NCI-H2171 treated with DMSO at 0.1 percent for 48 hours (cell line): ENCODE data around the gene SPRR2B.
"Not testable (repeated sequence)": the region's sequence is repeated elsewhere in the genome, so short reads cannot be mapped to it uniquely, and the experiment has no call there.

ENCODE experiments used
- DNase-seq: peaks from one replicate; lab custom pipeline; 2025; lab: John Stamatoyannopoulos, UW

The SPRR2B gene

DNA sequence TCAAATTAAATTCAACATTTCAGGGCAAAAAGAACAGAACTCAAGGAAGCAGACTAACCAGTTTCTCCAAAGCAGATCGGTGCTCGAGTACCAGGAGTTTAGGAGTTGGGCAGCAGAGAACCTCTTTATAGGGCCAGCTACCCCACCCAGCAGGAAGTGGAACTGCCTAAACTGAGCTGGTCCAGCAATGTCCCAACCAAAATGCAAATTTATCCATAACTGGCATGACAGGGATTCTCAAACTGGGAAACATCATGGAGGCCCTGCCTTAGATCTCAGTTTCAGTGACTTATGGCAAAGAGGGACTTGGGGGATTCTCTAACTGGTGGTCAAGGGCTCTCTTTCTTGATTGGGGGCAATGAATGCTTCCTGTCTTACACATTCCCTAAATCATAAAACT is at the start of gene SPRR2B:
TSS of gene SPRR2B (minus strand) at position 101 of the 400 bp plus-strand sequence. CDS start 772 bp downstream, outside the sequence.
- DNase-seq = no peak

DNA sequence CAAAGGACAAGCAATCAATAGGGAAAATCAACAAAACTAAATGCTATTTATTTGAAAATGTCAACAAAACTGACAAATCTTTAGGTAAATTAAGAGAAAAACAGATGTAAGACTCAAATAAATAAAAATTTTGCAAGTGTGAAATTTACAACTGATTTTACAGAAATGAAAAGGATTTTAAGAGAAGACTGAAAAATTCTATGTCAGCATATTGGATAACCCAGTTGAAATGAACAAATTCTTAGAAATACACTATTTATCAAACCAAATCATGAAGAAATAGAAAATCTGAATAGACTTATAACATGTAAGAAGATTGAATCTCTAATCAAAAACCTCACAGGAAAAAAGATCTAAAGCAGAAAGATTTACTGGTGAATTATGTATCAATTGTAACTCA is 49.5 kb upstream of the SPRR2B start:
- no peak for DNase-seq

DNA sequence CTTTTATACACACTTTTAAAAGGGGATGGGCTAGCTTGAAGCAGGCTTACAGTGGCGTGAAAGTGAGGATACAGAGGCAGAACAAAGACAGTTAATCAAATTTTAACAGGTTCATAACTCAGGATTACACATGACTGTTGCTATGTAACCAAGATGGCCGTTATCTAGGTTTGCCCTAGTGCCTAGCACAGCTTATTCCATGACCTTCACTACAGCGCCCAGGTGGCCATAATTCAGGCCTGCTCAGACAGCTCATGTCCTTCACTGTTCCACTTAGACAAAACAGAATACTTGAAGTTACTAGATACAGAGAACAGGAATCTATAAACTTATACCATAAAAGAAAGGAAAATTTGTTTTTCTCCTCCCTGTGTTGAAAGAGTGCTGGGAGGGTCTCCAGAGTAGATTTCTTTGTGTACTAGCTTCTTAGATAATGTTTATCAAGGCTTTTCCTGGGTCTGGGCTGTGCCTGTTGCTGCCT is 48.1 kb upstream of the SPRR2B start:
- no peak for DNase-seq

DNA sequence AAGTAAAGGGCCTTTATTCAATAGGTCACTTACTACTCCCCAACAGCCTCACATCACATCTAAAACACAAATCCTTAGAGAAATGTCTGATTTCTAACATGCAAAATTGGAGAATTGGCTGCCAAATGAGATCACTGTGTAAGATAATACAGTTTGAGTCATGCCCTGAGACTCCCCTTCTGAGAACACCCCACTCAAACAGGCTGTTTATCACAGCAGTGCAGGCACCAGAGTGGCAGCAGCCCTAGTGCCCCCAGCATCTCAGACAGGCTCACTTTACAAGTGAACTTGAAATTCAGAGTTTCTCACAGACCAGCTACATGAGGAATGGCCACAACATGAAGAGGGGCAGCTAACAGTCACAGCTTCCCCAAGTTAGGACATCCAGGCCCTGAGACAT is 43.9 kb upstream of the SPRR2B start:
- DNase-seq = not testable (repeated sequence)

DNA sequence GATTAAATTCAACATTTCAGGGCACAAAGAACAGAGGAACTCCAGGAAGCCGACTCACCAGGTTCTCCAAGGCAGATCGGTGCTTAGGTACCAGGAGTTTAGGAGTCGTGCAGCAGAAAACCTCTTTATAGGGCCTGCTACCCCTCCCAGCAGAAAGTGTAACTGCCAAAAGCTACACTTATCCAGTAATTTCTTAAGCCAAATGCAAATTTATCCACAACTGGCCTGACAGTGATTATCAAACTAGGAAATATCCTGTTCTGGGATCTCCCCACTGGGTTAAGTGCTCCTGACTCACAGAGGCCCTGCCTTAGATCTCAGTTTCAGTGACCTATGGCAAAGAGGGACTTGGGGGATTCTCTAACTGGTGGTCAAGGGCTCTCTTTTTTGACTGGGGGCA is 42.0 kb upstream of the SPRR2B start, which contains the start of gene SPRR2F:
TSS of gene SPRR2F (minus strand) at position 101 of the 400 bp plus-strand sequence. CDS start 783 bp downstream, outside the sequence.
- DNase-seq = no peak

DNA sequence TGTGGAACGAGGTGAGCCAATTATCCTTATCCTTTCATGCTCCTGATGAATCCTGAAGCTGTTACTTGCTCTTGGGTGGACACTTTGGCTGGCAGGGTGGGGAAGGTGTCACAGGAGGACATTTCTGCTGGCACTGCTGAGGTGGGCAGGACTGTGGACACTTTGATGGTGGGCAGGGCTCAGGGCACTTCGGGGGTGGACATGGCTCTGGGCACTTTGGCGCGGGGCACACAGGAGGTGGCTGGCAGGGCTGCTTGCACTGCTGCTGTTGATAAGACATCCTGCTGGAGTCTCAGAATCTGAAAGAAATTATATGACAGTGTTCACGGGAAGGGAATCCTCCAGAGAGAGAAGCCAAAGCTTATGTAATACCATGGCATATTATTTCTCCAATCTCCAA is 41.0 kb upstream of the SPRR2B start:
- DNase-seq = not testable (repeated sequence)

DNA sequence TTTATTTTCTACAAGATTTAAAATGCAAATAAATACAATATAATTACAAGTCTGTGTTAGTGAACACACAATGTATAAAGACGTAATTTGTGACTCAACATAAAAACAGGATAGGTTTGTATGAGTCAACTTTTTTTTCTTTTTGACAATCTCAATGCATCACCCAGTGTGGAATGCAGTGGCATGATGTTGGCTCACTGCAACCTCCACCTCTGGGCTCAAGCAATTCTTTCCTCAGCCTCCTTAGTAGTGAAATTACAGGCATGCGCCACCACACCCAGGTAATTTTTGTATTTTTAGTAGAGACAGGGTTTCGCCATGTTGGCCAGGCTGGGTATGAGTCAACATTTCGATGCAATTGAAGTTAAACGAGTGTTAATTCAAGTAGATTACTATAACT is 28.8 kb upstream of the SPRR2B start:
- no peak for DNase-seq

DNA sequence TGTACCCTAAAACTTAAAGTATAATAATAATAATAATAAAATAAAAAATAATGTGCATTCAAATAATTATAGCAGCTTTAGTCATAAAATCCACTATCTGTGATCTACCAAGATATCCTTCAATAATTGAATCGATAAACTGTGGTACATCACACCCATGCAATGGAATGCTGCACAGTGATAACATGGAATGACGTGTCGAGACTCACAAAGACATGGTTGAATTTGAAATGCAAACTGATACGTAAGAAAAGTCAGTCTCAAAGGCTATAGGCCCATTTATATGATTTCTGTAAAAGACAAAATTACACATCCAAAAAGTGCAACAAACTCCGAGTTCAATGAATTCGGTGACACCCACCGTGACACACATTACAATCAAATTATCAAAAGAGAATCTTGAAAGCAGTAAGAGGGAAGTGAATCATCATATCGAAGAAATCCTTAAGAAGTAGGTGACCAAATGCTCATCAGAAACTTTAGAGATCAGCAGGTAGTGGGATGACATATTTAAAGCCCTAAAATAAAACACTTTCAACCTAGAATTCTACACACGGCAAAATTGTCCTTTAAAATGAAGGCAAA is 28.1 kb upstream of the SPRR2B start:
- DNase-seq = no peak

DNA sequence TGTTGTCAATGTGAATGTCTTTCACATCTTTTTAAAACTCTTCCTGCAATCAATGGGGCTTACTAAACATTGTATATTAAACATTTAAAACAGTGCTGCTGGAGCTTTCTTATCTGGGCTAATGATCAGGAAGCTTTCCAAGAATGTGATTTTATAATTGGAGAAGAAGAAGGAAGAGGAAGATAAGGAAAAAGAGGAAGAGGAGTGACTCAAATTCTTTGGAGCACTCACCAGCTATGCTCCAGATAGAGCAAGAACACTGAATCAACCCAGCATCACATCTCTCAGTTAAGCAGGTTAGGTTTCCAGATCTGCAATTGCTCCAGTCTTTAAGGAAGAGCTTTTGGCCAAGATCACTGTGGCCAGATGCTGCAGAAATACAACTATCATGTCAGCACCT is 24.4 kb upstream of the SPRR2B start:
- DNase-seq = no peak

DNA sequence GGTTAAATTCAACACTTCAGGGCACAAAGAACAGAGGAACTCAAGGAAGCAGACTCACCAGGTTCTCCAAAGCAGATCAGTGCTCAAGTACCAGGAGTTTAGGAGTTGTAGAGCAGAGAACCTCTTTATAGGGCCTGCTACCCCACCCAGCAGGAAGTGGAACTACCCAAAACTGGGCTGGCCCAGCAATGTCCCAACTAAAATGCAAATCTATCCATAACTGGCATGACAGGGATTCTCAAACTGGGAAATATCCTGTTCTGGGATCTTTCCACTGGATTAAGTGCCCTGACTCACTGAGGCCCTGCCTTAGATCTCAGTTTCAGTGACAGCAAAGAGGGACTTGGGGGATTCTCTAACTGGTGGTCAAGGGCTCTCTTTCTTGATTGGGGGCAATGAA is 23.0 kb upstream of the SPRR2B start, which contains the start of gene SPRR2E:
TSS of gene SPRR2E (minus strand) at position 101 of the 400 bp plus-strand sequence. CDS start 775 bp downstream, outside the sequence.
- no peak for DNase-seq

DNA sequence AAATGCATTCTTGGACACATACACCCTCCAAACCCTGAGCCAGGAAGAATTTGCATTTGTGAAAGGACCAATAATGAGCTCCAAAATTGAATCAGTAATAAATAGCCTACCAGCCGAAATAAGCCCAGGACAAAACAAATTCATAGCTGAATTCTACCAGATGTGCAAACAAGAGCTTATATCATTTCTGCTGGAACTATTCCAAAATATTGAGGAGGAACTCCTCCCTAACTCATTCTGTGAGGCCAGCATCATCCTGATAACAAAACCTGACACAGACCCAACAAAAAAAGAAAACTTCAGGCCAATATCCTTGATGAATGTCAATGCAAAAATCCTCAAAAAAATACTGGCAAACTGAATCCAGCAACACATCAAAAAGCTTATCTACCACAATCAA is 16.2 kb upstream of the SPRR2B start:
- no peak for DNase-seq

DNA sequence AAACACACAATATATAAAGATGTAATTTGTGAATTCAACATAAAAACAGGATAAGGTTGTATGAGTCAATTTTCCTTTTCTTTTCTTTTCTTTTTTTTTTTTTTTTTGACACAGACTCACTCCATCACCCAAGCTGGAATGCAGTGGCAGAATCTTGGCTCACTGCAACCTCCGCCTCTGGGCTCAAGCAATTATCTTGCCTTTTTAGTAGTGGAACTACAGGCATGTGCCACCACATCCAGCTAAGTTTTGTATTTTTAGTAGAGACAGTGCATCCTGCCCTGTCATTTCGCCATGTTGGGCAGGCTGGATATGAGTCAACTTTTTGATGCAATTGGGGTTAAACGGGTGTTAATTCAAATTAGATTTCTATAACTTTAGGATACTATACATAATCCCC is 10.3 kb upstream of the SPRR2B start:
- DNase-seq = no peak

DNA sequence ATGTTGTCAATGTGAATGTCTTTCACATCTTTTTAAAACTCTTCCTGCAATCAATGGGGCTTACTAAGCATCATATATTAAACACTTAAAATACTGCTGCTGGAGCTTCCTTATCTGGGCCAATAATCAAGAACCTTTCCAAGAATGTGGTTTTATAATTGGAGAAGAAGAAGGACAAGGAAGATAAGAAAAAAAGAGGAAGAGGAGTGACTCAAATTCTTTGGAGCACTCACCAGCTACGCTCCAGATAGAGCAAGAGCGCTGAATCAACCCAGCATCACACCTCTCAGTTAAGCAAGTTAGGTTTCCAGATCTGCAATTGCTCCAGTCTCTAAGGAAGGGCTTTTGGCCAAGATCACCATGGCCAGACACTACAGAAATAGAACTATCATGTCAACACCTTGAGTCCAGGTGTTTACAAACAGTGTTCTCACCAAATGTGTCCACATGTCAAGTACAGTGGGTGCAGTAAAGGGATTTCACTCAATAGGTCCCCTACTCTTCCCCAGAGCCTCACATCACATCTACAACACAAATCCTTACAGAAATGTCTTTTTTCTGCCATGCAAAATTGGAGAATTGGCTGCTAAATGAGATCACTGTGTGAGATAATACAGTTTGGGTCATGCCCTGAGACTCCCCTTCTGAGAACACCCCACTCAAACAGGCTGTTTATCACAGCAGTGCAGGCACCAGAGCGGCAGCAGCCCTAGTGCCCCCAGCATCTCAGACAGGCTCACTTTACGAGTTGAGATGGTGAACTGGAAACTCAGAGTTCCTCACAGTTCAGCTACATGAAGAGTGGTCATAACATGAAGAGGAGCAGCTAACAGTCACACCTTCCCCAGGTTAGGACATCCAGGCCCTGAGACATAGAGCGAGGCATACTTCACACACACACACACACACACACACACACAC is 1.7 kb upstream of the SPRR2B start:
- DNase-seq = no peak

DNA sequence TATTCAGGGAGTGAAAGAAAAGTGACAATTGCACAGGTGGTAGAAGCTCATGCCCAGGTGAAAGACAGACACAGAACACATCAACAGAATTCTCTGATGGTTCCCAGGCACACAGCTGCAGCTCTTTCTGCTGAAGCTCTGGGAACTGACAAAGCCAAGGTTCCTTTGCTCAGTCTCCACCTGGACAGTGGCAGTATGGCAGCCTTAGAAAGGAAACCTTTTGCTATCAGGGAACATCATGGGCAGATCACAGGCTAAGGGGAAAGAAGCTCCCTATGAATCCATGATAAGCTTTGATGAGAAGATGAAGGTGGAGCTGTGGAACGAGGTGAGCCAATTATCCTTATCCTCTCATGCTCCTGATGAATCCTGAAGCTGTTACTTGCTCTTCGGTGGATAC is 1.2 kb downstream of the SPRR2B start:
- DNase-seq = no peak

DNA sequence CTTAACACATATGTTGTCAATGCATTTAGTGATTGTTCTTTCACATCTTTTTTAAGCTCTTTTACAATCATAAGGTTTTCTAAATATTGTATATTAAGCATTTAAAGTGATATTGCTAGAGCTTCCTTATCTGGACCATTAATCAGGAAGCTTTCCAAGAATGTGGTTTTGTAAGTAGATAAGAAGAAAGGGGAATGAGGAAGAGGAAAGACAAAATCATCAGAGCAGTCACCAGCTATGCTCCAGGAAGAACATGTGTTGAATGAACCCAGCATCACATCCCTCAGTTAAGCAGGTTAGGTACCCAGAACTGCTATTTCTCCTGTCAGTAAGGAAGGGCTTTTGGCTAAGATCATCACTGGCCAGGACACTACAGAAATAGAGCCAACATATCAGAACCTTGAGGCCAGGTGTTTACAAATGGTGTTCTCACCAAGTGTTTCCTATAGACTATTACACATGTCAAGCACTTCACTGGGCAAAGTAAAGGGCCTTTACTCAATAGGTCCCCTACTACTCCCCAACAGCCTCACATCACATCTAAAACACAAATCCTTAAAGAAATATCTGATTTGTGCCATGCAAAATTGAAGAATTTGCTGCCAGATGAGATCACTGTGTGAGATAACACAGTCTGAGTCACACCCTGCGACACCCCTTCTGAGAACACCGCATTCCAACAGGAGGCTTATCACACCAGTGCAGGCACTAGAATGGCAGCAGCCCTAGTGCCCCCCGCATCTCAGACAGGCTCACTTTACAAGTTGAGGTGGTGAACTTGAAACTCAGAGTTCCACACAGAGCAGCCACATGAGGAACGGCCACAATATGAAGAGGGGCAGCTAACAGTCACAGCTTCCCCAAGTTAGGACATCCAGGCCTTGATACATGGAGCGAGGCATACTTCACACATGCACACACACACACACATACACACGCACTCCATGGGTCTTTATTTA is 12.3 kb downstream of the SPRR2B start:
- DNase-seq = no peak

DNA sequence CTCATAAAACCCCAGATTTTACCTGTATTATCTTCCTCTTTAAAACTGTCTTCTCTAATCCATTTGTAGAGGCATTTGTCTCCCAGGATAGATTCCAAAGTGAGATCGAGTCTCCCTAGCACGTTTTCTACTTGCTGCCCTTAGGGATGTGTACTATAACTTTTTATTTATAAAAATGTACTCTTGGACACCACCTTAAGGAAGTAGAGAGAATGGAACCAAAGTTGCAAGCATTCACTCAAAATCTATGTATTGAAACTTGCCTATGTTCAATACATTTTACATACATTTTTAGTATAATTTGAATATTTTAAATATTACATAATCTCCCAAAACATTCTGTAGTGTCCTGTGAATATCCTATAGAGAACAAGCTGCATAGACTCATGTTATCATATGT is 13.3 kb downstream of the SPRR2B start:
- no peak for DNase-seq

DNA sequence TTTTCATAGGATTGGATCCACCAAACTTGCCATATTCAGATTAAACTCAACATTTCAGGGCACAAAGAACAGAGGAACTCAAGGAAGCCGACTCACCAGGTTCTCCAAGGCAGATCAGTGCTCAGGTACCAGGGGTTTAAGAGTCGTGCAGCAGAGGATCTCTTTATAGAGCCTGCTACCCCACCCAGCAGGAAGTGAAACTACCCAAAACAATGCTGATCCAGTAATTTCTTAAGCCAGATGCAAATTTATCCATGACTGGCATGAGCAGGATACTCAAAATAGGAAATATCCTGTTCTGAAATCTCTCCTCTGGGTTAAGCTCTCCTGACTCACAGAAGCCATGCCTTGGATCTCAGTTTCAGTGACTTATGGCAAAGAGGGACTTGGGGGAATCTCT is 14.0 kb downstream of the SPRR2B start, which contains the start of gene SPRR2A:
TSS of gene SPRR2A (minus strand) at position 138 of the 400 bp plus-strand sequence. CDS start 777 bp downstream, outside the sequence.
- no peak for DNase-seq

DNA sequence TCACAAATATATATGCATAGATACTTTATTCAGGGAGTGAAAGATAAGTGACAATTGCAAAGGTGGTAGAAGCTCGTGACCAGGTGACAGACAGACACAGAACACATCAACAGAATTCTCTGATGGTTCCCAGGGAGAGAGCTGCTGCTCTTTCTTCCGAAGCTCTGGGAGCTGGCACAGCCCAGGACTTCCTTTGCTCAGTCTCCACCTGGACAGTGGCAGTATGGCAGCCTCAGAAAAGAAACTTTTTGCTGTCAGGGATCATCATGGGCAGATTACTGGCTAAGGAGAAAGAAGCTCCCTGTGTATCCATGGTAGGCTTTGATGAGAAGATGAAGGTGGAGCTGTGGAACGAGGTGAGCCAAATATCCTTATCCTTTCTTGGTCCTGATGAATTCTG is 15.3 kb downstream of the SPRR2B start:
- not testable (repeated sequence) for DNase-seq

DNA sequence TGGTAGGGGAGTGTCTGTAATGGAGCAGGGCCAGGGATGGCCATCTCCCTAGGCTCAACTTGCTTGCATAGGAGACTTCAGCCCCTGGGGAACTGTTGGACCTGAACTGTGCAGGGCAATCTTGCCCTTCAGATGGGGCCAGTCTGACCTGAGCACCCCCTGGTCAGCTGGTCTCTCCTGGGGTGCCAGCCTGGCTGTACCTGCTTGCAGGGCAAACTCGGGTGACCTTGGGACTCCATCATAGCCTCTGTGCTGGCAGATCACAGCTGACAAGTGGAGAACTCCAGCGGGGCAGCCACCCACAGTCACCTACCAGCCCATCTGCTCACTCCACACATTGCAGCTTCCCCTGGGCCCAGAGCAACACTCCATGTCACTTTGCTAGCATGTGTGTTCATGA is 22.2 kb downstream of the SPRR2B start:
- DNase-seq = no peak

DNA sequence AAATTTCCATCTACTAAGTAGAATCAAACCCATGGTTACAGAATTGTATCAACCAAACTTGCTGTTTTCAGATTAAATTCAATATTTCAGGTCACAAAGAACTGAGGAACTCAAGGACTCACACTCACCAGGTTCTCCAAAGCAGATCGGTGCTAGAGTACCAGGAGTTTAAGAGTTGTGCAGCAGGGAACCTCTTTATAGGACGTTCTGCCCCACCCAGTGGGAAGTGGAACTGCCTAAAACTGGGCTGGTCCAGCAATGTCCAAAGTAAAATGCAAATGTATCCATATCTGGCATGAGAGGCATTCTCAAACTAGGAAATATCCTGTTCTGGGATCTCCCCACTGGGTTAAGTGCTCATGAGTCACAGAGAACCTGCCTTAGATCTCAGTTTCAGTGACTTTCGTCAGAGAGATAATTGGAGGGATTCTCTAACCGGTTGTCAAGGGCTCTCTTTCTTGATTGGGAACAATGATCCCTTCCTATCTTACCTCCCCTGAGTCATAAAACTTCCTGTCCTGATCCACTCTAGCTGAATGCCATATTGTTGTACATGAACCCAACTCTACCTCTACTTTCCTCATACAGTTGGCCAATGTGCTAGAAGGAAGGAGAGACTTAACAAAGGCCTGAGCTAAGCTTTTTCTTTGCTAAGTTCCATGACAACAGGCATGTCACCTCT is 30.3 kb downstream of the SPRR2B start, which contains the start of gene SPRR2D:
TSS of gene SPRR2D (minus strand) at position 171 of the 682 bp plus-strand sequence. CDS start 774 bp downstream, outside the sequence.
- DNase-seq = no peak

DNA sequence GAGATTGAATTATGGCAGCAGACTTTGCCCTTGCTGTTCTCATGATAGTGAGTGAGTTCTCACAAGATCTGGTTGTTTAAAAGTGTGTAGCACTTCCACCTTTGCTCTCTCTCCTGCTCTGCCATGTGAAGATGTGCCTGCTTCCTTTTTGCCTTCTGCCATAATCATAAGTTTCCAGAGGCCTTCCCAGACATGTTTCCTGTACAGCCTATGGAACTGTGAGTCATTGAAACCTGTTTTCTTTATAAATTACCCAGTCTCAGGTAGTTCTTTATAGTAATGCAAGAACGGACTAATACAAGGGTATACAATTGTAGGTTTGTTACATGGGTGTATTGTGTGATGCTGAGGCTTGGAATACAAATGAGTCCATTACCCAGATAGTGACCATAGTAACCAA is 36.2 kb downstream of the SPRR2B start:
- DNase-seq = no peak
